HG03196 (cell line): ENCODE data around the gene CORIN.
"Not testable (repeated sequence)": the region's sequence is repeated elsewhere in the genome, so short reads cannot be mapped to it uniquely, and the experiment has no call there.

ENCODE experiments used
- ATAC-seq: cut with Tn5 transposase; IDR thresholded peaks from one replicate; pipeline ENCODE4 v1.9.1; 2021; ENCODE audit not compliant: unreplicated experiment

Gene CORIN

GRCh38 chr4:47771020-47771419 lies 66.8 kb downstream of the CORIN start:
- ATAC-seq: no peak

- ATAC-seq: not testable (repeated sequence)
These were observed 69.9 kb downstream of the CORIN start for GRCh38 chr4:47767956-47768355.

- no peak for ATAC-seq
These were observed 74.6 kb downstream of the CORIN start for GRCh38 chr4:47763279-47763678.

- no peak for ATAC-seq
These were observed 75.2 kb downstream of the CORIN start for GRCh38 chr4:47762376-47763266.

GRCh38 chr4:47753316-47753715 lies 84.6 kb downstream of the CORIN start:
- ATAC-seq: not testable (repeated sequence)

GRCh38 chr4:47752214-47752613 lies 85.7 kb downstream of the CORIN start:
- no peak for ATAC-seq

- ATAC-seq: no peak
These were observed 87.1 kb downstream of the CORIN start for GRCh38 chr4:47750788-47751187.

GRCh38 chr4:47749858-47750257 lies 88.0 kb downstream of the CORIN start:
- no peak for ATAC-seq

- ATAC-seq: no peak
These were observed 88.8 kb downstream of the CORIN start for GRCh38 chr4:47749060-47749459.

GRCh38 chr4:47747846-47748494 lies 89.9 kb downstream of the CORIN start:
- no peak for ATAC-seq

- ATAC-seq: no peak
These were observed 90.7 kb downstream of the CORIN start for GRCh38 chr4:47747211-47747610.

- ATAC-seq: no peak
These were observed 91.7 kb downstream of the CORIN start for GRCh38 chr4:47746122-47746521.

GRCh38 chr4:47744843-47745382 lies 93.0 kb downstream of the CORIN start:
- ATAC-seq: no peak

- ATAC-seq: no peak
These were observed 93.6 kb downstream of the CORIN start for GRCh38 chr4:47744253-47744652.

GRCh38 chr4:47741200-47741599 lies 96.7 kb downstream of the CORIN start:
- ATAC-seq: no peak

GRCh38 chr4:47737326-47737725 lies 100.5 kb downstream of the CORIN start:
- no peak for ATAC-seq

GRCh38 chr4:47736555-47736954 lies 101.3 kb downstream of the CORIN start:
- no peak for ATAC-seq

- ATAC-seq: no peak
These were observed 101.7 kb downstream of the CORIN start for GRCh38 chr4:47736146-47736545.

GRCh38 chr4:47733302-47734175 lies 104.3 kb downstream of the CORIN start:
- no peak for ATAC-seq

- ATAC-seq: no peak
These were observed 106.7 kb downstream of the CORIN start for GRCh38 chr4:47731182-47731581.

GRCh38 chr4:47729131-47729680 lies 108.7 kb downstream of the CORIN start:
- ATAC-seq: no peak
